PC-3 (cell line): Measurements from ENCODE around the gene TMEM178B.

Experiments
- CTCF ChIP-seq: fragments of 300-600 bp; sonication (generic); conservative IDR thresholded peaks from 2 replicates; pipeline ENCODE4 v1.5.1; 2017; ENCODE audit warnings: antibody characterized with exemption, low read depth, mild to moderate bottlenecking, low read length
- EZH2 ChIP-seq: fragments of 300-600 bp; sonication (generic); IDR thresholded peaks from one replicate; pipeline ENCODE4 v1.6.1; 2017; ENCODE audit warnings: antibody characterized with exemption, mild to moderate bottlenecking, low read length; ENCODE audit not compliant: unreplicated experiment

- TF ChIP-seq CTCF (no peak), EZH2 (no peak)
These were observed 153.6 kb downstream of the TMEM178B start for GRCh38 chr7:141227454-141227853.
